HG02610 (cell line): Measurements from ENCODE around the gene UBXN2A.
A peak's percentile ranks its signal among the peaks of the same experiment; 100 is the strongest.
"Not testable (repeated sequence)": the region's sequence is repeated elsewhere in the genome, so short reads cannot be mapped to it uniquely, and the experiment has no call there.

ENCODE experiments used
- ATAC-seq: cut with Tn5 transposase; IDR thresholded peaks from one replicate; pipeline ENCODE4 v1.9.1; 2021; ENCODE audit warnings: mild to moderate bottlenecking, moderate library complexity; ENCODE audit not compliant: unreplicated experiment

The UBXN2A gene

GRCh38 chr2:23940718-23941620 lies 706 bp downstream of the UBXN2A start:
- ATAC-seq: peak; percentile 57

GRCh38 chr2:23941644-23942043 lies 1.4 kb downstream of the UBXN2A start:
- ATAC-seq: no peak

- no peak for ATAC-seq
Observed at GRCh38 chr2:23943666-23944065, 3.4 kb downstream of the UBXN2A start.

GRCh38 chr2:23944527-23944926 lies 4.3 kb downstream of the UBXN2A start:
- no peak for ATAC-seq

GRCh38 chr2:23944976-23945375 lies 4.7 kb downstream of the UBXN2A start:
- ATAC-seq: no peak

- no peak for ATAC-seq
Observed at GRCh38 chr2:23947350-23947749, 7.1 kb downstream of the UBXN2A start.

- ATAC-seq: not testable (repeated sequence)
Observed at GRCh38 chr2:23952558-23952957, 12.3 kb downstream of the UBXN2A start.

- ATAC-seq: no peak
Observed at GRCh38 chr2:23953625-23954024, 13.4 kb downstream of the UBXN2A start.

GRCh38 chr2:23954325-23955014 lies 14.2 kb downstream of the UBXN2A start:
- peak; percentile 46 for ATAC-seq

GRCh38 chr2:23967846-23968245 lies 27.6 kb downstream of the UBXN2A start:
- no peak for ATAC-seq

- no peak for ATAC-seq
Observed at GRCh38 chr2:23976883-23977282, 36.6 kb downstream of the UBXN2A start.

- no peak for ATAC-seq
Observed at GRCh38 chr2:23988371-23988770, 48.1 kb downstream of the UBXN2A start.

GRCh38 chr2:23992931-23993330 lies 52.7 kb downstream of the UBXN2A start:
- ATAC-seq: no peak

- no peak for ATAC-seq
Observed at GRCh38 chr2:23993736-23994269, 53.5 kb downstream of the UBXN2A start.

- ATAC-seq: no peak
Observed at GRCh38 chr2:23994567-23994966, 54.3 kb downstream of the UBXN2A start.

GRCh38 chr2:24007693-24008092 lies 67.4 kb downstream of the UBXN2A start:
- no peak for ATAC-seq

GRCh38 chr2:24008672-24009366 lies 68.6 kb downstream of the UBXN2A start:
- ATAC-seq: no peak

GRCh38 chr2:24009367-24009679 lies 69.1 kb downstream of the UBXN2A start:
- ATAC-seq: no peak

- no peak for ATAC-seq
Observed at GRCh38 chr2:24009680-24010476, 69.6 kb downstream of the UBXN2A start, which contains the start of gene MFSD2B. Gene MFSD2B, plus strand, starts transcription at chr2:24010085. Its CDS starts 12 bp downstream, at chr2:24010097.

- ATAC-seq: no peak
Observed at GRCh38 chr2:24010477-24011249, 70.4 kb downstream of the UBXN2A start.
